T-cell (primary cell): ENCODE measurements around the gene ENTPD1. TPM values are rescaled to one million over a fixed set of nuclear protein-coding genes. Genes with fewer than 3 reads are reported as not detected.

Experiments
- ATAC-seq, 4 experiments: fragments of 200-7000 bp in 3 of 4; fragments of 150-1000 bp in 1 of 4; cut with Tn5 transposase; replicated peaks in 1 of 4; 1 replicate in 3 of 4; 2 replicates in 1 of 4; pipeline ENCODE4 v1.10.0; 2021; ENCODE audit warnings: moderate library complexity in 3 of 4, mild to moderate bottlenecking in 2 of 4, moderate number of reproducible peaks in 1 of 4
- CTCF ChIA-PET, 2 donors: fragments of 300-600 bp; sonication (Branson Sonifier 250); formaldehyde crosslinking; loops; one replicate each; lab custom pipeline; 2022; ENCODE audit warnings: antibody characterized with exemption in 2 of 2; lab: Charles Lee
- POLR2A ChIA-PET, 2 donors: fragments of 300-600 bp; sonication (Branson Sonifier 250); formaldehyde crosslinking; loops; one replicate each; lab custom pipeline; 2022; ENCODE audit warnings: antibody characterized with exemption in 2 of 2; lab: Charles Lee
- DNase-seq, 35 experiments: peaks; one replicate each; pipeline versions ENCODE4 v3.0.0 to v3.0.0-alpha.2; 2013 to 2023
- H3K27ac ChIP-seq: one replicate; pipeline ENCODE4 v1.5.1; 2013; ENCODE audit warnings: low read length
- H3K27me3 ChIP-seq, 2 experiments: replicated peaks in 1 of 2; 1 replicate in 1 of 2; 2 replicates in 1 of 2; pipeline versions ENCODE4 v1.6.1 to v1.7.0; 2013; ENCODE audit warnings: low read length in 1 of 2, mixed read lengths in 1 of 2; ENCODE audit not compliant: control insufficient read depth in 2 of 2, insufficient read depth in 2 of 2; ENCODE audit errors: extremely low read depth in 1 of 2
- H3K36me3 ChIP-seq, 2 donors: 1 replicate in 1 of 2; 2 replicates in 1 of 2; pipeline versions ENCODE4 v1.6.1 to v1.7.0; 2013; ENCODE audit warnings: low read length in 1 of 2; ENCODE audit not compliant: control insufficient read depth in 2 of 2, insufficient read depth in 1 of 2; ENCODE audit errors: extremely low read depth in 1 of 2
- H3K4me1 ChIP-seq, 2 experiments: 1 replicate in 1 of 2; 2 replicates in 1 of 2; pipeline versions ENCODE4 v1.6.1 to v1.7.0; 2013; ENCODE audit warnings: low read length in 2 of 2, mixed read lengths in 1 of 2; ENCODE audit not compliant: insufficient read depth in 2 of 2, control insufficient read depth in 1 of 2; ENCODE audit errors: extremely low read depth in 1 of 2
- H3K4me3 ChIP-seq, 2 donors: 1 replicate in 1 of 2; 2 replicates in 1 of 2; pipeline versions ENCODE4 v1.5.1 to v1.7.0; 2013; ENCODE audit warnings: mild to moderate bottlenecking in 2 of 2, low read length in 1 of 2, moderate library complexity in 1 of 2; ENCODE audit not compliant: control insufficient read depth in 1 of 2; ENCODE audit errors: extremely low read depth in 1 of 2
- H3K9me3 ChIP-seq: 2 replicates; pipeline ENCODE4 v1.7.0; 2013
- H3K27ac Mint-ChIP-seq, 2 donors: one replicate each; pipeline ENCODE4 v1.8.0; 2020 to 2021; ENCODE audit warnings: mild to moderate bottlenecking in 2 of 2, mixed read lengths in 2 of 2
- H3K27me3 Mint-ChIP-seq, 2 donors: one replicate each; pipeline ENCODE4 v1.8.0; 2021 to 2022; ENCODE audit warnings: mixed read lengths in 2 of 2
- H3K36me3 Mint-ChIP-seq: one replicate; pipeline ENCODE4 v1.8.0; 2021; ENCODE audit warnings: mixed read lengths
- H3K4me1 Mint-ChIP-seq, 3 donors: one replicate each; pipeline ENCODE4 v1.8.0; 2020 to 2022; ENCODE audit warnings: mixed read lengths in 3 of 3, mild to moderate bottlenecking in 1 of 3
- H3K4me3 Mint-ChIP-seq, 3 donors: one replicate each; pipeline ENCODE4 v1.8.0; 2020 to 2022; ENCODE audit warnings: mild to moderate bottlenecking in 3 of 3, mixed read lengths in 3 of 3, moderate library complexity in 3 of 3
- H3K9me3 Mint-ChIP-seq, 3 donors: one replicate each; pipeline ENCODE4 v1.8.0; 2020 to 2022; ENCODE audit warnings: mixed read lengths in 3 of 3
- WGBS: methylation state at CpG from one replicate; pipeline ENCODE4 v1.1.5; 2013; ENCODE audit warnings: missing lambda C conversion rate; ENCODE audit not compliant: insufficient coverage; 5-methylcytosine and 5-hydroxymethylcytosine counted together
- total RNA-seq, 35 experiments: library from RNA in 6 of 35; stranded (reverse) in 6 of 35; fragments of 120-200 nt in 1 of 35; gene quantifications; one replicate each; pipeline versions ENCODE4 v1.2.1 to v1.2.4 and lab custom pipeline; 2013 to 2026

ENTPD1 gene
- total RNA-seq, 5 donors from 2014 or later (not counting 1 experiment from before 2014, with no cell fraction given) = 1.5 to 4.6 (median 1.9) TPM

GRCh38 chr10:95739056-95739455, 16.9 kb upstream of the ENTPD1 start:
- Mint-ChIP-seq H3K27ac (no peak overlapping the region), H3K9me3 (peaks cover 0 to 6% (median 6%) of the 10 kb centered on the region in 3 donors), H3K36me3 (no peaks in the 10 kb centered on the region), H3K4me3 (no peak overlapping the region), H3K4me1 (peaks cover 0 to 12% (median 10%) of the 10 kb centered on the region in 3 donors), H3K27me3 (peaks cover 6 to 20% of the 10 kb centered on the region in 2 donors)
- 56% methylated on average over 1 of the region's 3 CpGs for WGBS
- H3K4me1 ChIP-seq = no peaks in the 10 kb centered on the region
- ChIA-PET POLR2A (no interaction called here), CTCF (no interaction called here)
- no peaks in the 10 kb centered on the region for H3K36me3 ChIP-seq
- peaks cover 0 to 12% of the 10 kb centered on the region in 2 experiments for H3K27me3 ChIP-seq
- no peak overlapping the region for H3K4me3 ChIP-seq
- H3K27ac ChIP-seq = no peak overlapping the region
- H3K9me3 ChIP-seq = no peaks in the 10 kb centered on the region
- ATAC-seq = no peak
- DNase-seq = no peak

- 14% methylated on average over 2 of the region's 6 CpGs for WGBS
- Mint-ChIP-seq H3K27ac (peak overlapping the region in 1 of 2 donors; percentile 59), H3K4me3 (no peak overlapping the region), H3K9me3 (peaks cover 0 to 5% (median 0%) of the 10 kb centered on the region in 3 donors), H3K36me3 (no peaks in the 10 kb centered on the region), H3K27me3 (peaks cover 5 to 13% of the 10 kb centered on the region in 2 donors), H3K4me1 (peaks cover 0 to 12% (median 10%) of the 10 kb centered on the region in 3 donors)
- DNase-seq (no peak), ATAC-seq (no peak)
- Histone ChIP-seq H3K36me3 (no peaks in the 10 kb centered on the region), H3K4me1 (no peaks in the 10 kb centered on the region), H3K27ac (no peak overlapping the region), H3K4me3 (no peak overlapping the region), H3K9me3 (no peaks in the 10 kb centered on the region), H3K27me3 (peaks cover 0 to 9% of the 10 kb centered on the region in 2 experiments)
- POLR2A ChIA-PET = interaction anchor here in 1 of 2 donors (0.6 kb wide), 1 partner anchor 184 kb away, joined by 9 read pairs; no protein-coding TSS in a partner anchor
- CTCF ChIA-PET = interaction anchor here (0.6 to 0.9 kb wide), 3 partner anchors 45 to 146 kb away, joined by 3 to 9 read pairs (median 5); partner anchors contain the start of gene TCTN3 (in 1 of the 2)
These were observed 14.0 kb upstream of the ENTPD1 start for GRCh38 chr10:95741807-95742467.

GRCh38 chr10:95742485-95742884, 13.5 kb upstream of the ENTPD1 start:
- Histone ChIP-seq H3K4me3 (no peak overlapping the region), H3K4me1 (no peaks in the 10 kb centered on the region), H3K9me3 (no peaks in the 10 kb centered on the region), H3K27ac (no peak overlapping the region), H3K36me3 (no peaks in the 10 kb centered on the region), H3K27me3 (peaks cover 0 to 7% of the 10 kb centered on the region in 2 experiments)
- CTCF ChIA-PET = interaction anchor here (0.6 to 0.9 kb wide), 3 partner anchors 46 to 145 kb away, joined by 3 to 9 read pairs (median 5); partner anchors contain the start of gene TCTN3 (in 1 of the 2)
- POLR2A ChIA-PET = no interaction called here
- peak overlapping the region in 1 of 2 donors; percentile 59 for H3K27ac Mint-ChIP-seq
- no peak for ATAC-seq
- no peak for DNase-seq
- H3K36me3 Mint-ChIP-seq = no peaks in the 10 kb centered on the region
- H3K4me1 Mint-ChIP-seq = peaks cover 0 to 12% (median 10%) of the 10 kb centered on the region in 3 donors
- no peak overlapping the region for H3K4me3 Mint-ChIP-seq
- 100% methylated on average over 1 of the region's 3 CpGs for WGBS
- peaks cover 0 to 5% (median 0%) of the 10 kb centered on the region in 3 donors for H3K9me3 Mint-ChIP-seq
- peaks cover 4 to 13% of the 10 kb centered on the region in 2 donors for H3K27me3 Mint-ChIP-seq

DNA sequence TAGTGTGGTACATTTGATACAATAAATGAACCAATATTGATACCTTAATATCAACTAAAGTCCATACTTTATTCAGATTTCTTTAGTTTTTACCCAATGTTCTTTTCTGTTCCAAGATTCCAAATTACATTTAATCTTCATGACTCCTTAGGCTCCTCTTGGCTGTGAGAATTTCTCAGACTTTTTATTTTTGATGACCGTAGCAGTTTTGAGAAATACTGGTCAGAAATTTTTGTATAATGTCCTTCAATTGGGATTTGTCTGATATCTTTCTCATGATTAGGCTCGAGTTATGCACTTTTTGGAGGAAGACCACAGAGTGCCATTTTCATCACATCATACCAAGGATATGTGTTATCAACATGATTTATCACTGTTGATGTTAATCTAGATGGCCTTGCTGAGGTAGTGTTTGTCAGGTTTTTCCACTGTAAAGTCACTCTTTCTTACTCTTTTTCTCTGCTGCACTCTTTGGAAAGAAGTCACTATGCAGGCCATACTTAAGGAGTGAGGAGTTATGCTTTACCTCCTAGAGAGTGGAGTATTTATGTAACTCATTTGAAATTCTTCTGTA, 12.9 kb upstream of the ENTPD1 start:
- ChIA-PET POLR2A (no interaction called here), CTCF (interaction anchor here in 1 of 2 donors (0.9 kb wide), 1 partner anchor 49 kb away, joined by 3 read pairs; the partner anchor contains the start of gene TCTN3)
- no peaks in the 10 kb centered on the region for H3K9me3 ChIP-seq
- peaks cover 4 to 10% of the 10 kb centered on the region in 2 donors for H3K27me3 Mint-ChIP-seq
- ATAC-seq = no peak
- H3K27ac ChIP-seq = no peak overlapping the region
- H3K36me3 ChIP-seq = no peaks in the 10 kb centered on the region
- H3K36me3 Mint-ChIP-seq = no peaks in the 10 kb centered on the region
- no peak overlapping the region for H3K4me3 ChIP-seq
- no peaks in the 10 kb centered on the region for H3K4me1 ChIP-seq
- peaks cover 0 to 5% (median 0%) of the 10 kb centered on the region in 3 donors for H3K9me3 Mint-ChIP-seq
- peaks cover 0 to 12% (median 10%) of the 10 kb centered on the region in 3 donors for H3K4me1 Mint-ChIP-seq
- DNase-seq = no peak
- H3K27me3 ChIP-seq = peaks cover 0 to 7% of the 10 kb centered on the region in 2 experiments
- no peak overlapping the region for H3K27ac Mint-ChIP-seq
- no CpG with 5 or more reads among the region's 2 CpGs for WGBS
- no peak overlapping the region for H3K4me3 Mint-ChIP-seq

GRCh38 chr10:95745501-95745900, 10.5 kb upstream of the ENTPD1 start:
- H3K27me3 Mint-ChIP-seq = peaks cover 6 to 7% of the 10 kb centered on the region in 2 donors
- H3K4me1 ChIP-seq = no peaks in the 10 kb centered on the region
- WGBS = 83% methylated on average over 1 of the region's 2 CpGs

DNA sequence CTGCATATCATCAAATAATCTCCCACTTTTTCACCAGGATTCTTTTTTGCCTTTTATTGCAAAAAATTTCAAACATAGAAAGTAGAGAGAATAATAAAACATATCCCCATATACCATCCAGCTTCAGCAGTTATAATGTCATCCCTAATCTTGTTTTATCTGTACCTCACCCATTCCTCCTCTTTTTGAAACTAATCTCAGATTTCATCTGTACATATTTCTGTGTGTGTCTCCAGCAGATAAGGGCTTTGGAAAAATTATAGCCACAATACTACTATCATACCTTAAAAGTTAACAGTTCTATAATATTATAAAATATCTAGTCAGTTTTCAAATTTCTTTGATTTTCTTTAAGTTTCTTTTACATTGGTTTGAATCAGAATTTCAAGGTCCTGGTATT, 7.6 kb upstream of the ENTPD1 start:
- H3K27ac Mint-ChIP-seq = no peak overlapping the region
- no peak for ATAC-seq
- Histone ChIP-seq H3K4me3 (no peak overlapping the region), H3K27me3 (peaks cover 0 to 3% of the 10 kb centered on the region in 2 experiments), H3K27ac (no peak overlapping the region), H3K36me3 (no peaks in the 10 kb centered on the region), H3K9me3 (no peaks in the 10 kb centered on the region), H3K4me1 (no peaks in the 10 kb centered on the region)
- ChIA-PET POLR2A (no interaction called here), CTCF (interaction anchor here in 1 of 2 donors (0.7 kb wide), 1 partner anchor 71 kb away, joined by 4 read pairs; no protein-coding TSS in a partner anchor)
- DNase-seq = no peak
- no peak overlapping the region for H3K4me3 Mint-ChIP-seq
- H3K4me1 Mint-ChIP-seq = no peaks in the 10 kb centered on the region
- peaks cover 12 to 13% of the 10 kb centered on the region in 2 donors for H3K27me3 Mint-ChIP-seq
- no peaks in the 10 kb centered on the region for H3K36me3 Mint-ChIP-seq
- H3K9me3 Mint-ChIP-seq = peaks cover 0 to 5% (median 0%) of the 10 kb centered on the region in 3 donors

More at GRCh38 chr10:95745501-95745900, 10.5 kb upstream of the ENTPD1 start:
- Mint-ChIP-seq H3K4me1 (peaks cover 0 to 6% (median 3%) of the 10 kb centered on the region in 3 donors), H3K4me3 (no peak overlapping the region), H3K27ac (no peak overlapping the region), H3K36me3 (no peaks in the 10 kb centered on the region), H3K9me3 (peaks cover 0 to 5% (median 0%) of the 10 kb centered on the region in 3 donors)
- H3K27me3 ChIP-seq = peaks cover 0 to 3% of the 10 kb centered on the region in 2 experiments
- DNase-seq (no peak), ATAC-seq (no peak)
- H3K9me3 ChIP-seq = no peaks in the 10 kb centered on the region
- H3K4me3 ChIP-seq = no peak overlapping the region
- no peaks in the 10 kb centered on the region for H3K36me3 ChIP-seq
- ChIA-PET POLR2A (no interaction called here), CTCF (no interaction called here)
- H3K27ac ChIP-seq = no peak overlapping the region
